8988T (cell line): Measurements from ENCODE around the gene HDAC8.
"Not testable (repeated sequence)": the region's sequence is repeated elsewhere in the genome, so short reads cannot be mapped to it uniquely, and the experiment has no call there.

ENCODE experiments used
- DNase-seq: peaks from one replicate; pipeline ENCODE4 v3.0.0; 2011

Gene HDAC8

DNA sequence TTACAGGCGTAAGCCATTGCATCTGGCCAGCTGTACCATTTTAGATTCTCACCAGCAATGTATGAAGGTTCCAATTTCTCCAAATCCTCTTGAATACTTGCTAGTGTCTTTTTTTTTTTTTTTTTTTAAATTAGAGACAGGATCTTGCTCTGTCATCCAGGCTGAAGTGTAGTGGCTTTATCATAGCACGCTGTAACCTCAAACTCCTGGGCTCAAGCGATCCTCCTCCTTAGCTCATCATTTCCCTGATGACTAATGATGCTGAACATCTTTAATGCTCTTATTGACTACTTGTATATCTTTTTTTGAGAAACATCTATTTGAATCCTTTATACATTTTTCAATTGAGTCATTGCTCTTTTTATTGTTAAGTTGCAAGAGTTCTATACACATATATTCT, 40.3 kb downstream of the HDAC8 start:
- DNase-seq, result no peak

DNA sequence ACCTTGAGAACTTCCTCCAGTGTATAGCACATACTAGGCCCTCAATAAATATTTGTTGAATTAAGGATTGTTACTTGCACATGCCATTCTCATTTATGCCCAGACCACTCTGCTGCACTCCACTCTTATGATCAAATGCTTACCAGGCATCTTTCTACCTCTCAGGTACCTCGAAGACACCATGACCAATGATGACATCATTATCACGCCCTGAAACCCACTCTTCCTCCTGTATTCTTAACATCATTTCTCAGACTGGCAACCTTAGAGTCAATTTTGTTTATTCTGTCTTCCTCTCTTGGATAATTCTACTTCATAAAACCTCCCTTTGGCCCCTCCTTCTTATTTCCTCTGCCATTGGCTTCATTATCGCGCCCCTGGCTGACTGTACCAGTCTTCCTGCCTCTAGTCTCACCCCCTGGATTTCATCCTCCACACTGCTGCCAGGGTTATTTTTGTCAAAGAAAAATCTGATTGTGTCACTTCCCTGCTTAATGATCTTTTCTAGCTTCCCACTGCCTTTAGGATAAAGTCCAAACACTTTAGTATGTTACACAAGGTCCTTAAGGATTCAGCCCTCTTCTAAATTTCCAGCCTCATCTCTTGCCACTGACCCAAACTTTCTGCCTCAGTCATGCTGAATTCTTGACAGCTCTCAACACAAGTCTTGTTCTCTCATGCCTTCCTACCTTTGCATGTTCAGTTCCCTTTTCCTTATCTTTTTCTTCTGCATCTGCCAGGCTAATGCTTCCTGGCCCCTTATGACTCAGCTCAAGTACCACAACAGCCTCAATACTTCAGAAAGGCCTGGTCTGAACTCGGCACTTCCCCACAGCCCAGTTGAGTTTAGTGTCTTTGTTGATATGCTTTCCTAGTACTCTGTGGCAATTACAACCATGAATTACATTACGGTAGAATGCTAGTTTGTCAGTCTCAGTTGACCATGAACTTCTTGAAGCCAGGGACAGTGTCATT, 45.8 kb downstream of the HDAC8 start:
- DNase-seq, result no peak

DNA sequence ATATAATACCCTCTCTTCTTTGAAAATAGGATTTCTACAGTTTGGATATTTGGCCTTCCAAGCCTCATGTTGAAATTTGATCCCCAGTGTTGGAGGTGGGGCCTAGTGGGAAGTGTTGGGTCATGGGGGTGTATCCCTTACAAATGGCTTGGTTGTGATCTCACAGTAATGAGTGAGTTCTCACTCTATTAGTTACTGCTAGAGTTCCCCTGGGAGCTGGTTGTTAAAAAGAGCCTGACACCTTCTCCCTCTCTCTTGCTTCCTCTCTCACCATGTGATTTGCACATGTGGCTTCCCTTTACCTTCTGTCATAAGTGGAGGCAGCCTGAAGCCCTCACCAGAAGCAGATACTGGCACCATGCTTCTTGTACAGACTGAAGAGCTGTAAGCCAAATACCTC, 73.9 kb downstream of the HDAC8 start:
- DNase-seq, result no peak

DNA sequence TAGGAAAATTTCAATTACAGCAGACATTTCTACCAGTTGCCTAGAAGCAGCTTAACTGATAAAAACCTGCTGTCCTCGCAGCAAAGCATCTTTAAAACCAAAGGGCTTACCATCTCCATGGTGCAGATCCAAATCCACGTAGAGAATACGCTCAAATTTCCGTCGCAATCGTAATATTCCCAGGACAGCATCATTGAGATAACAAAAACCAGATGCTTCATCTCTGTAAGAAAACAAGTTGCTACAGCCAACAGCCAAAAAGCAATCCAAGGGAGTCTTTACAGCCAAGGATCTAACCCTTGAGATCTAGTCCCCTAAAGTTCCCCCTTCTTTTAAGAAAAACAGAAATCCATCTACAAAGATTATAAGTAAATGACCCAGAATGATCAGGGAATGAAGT, 77.6 kb downstream of the HDAC8 start:
- DNase-seq, result no peak

DNA sequence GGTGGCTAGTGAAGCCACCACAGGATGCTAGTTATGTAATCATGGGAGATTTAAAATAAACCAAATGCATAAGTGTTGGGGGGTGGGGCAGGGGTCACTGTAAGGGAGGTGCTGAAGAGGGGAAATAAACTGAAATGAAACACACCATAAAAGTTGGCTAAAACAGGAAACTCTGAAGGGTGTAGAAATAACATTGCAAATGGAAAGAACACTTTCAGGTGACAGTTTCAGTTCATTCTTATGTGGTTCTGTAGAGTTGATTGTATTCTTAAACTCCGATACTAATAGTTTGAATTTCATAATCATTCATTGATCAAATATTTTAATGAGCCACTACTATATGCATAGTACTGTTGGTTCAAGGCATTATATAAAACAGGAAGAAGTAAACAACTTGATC, 80.1 kb downstream of the HDAC8 start:
- no peak for DNase-seq

DNA sequence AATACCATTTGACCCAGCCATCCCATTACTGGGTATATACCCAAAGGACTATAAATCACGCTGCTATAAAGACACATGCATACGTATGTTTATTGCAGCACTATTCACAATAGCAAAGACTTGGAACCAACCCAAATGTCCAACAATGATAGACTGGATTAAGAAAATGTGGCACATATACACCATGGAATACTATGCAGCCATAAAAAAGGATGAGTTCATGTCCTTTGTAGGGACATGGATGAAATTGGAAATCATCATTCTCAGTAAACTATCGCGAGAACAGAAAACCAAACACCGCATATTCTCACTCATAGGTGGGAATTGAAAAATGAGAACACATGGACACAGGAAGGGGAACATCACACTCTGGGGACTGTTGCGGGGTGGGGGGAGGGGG, 82.4 kb downstream of the HDAC8 start:
- DNase-seq, result not testable (repeated sequence)

DNA sequence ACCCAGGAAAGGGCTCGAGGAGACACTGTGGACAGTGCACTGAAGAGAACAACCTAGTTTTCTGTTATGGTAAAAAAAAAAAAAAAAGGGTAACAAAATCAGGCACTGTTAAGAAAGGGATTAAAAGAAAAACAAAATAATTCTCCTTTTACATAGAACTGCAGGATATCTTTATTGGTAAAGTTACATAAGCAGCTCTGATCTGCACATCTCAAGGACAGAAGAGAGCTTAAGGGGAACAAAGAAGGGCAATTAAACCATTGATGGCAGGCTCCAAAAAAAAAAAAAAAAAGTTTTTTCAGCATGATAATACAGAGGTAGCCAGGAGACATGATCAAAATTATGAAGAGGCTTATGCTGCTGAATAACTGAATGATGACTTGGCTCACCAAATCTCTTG, 85.0 kb downstream of the HDAC8 start:
- DNase-seq, result no peak

DNA sequence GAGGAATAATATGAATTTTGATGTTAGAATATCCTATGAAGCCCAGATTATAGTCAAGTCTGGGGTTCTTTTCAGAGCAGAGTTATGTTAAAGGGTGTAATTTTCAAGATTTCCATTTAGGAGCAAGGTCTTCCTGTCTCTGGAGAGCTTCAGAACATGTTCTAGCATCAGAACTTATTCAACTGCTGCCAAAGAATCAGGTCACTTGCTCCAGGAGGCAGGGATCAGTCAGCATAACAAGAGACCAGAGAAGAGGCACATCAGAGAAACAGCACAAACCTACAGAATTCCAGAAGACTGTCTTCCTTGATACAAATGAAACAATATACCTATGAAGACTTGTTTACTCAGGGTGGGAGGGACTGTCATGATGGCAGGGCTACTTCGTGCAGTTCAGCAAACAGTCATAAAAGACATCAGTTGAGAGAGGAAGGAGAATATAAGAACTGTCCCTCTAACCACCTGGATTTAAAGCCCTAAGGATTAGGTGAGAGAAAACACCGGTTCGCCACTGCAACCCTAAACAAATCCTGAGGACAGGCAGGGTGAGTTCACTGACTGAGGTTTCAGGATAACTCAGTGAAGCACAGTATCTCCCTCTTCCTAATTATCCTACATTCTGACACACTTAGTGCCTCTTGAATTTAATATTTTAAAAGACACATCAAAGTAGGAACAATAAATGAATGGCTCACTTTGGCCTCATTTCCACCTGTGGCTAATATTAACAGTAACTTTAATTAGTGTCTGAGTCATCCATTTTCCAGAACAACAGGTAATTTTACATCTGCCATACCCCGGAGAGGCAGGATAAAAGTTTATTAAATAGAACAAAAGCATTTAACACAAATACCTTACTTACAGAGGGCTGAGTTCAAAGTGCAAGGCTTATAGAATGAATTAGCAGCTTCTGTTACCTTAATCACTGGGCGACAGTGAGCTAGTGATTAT, 93.0 kb downstream of the HDAC8 start:
- no peak for DNase-seq

DNA sequence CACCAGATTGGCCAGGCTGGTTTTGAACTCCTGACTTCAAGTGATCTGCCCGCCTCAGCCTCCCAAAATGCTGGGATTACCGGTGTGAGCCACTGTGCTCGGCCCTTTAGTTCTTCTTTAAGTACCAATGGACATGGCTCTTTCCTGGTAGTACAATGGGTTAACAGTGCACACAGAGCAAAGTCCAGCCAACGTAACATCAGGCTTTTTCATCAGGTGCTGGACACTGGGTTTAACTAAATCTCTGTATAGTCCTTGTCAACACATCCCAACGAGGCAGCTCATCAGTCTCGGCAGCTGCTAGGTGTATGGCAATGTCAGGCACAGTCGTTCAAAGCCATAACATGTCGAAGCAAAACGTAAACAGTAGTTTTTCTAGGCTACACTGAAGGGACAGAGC, 93.8 kb downstream of the HDAC8 start:
- DNase-seq, result no peak

DNA sequence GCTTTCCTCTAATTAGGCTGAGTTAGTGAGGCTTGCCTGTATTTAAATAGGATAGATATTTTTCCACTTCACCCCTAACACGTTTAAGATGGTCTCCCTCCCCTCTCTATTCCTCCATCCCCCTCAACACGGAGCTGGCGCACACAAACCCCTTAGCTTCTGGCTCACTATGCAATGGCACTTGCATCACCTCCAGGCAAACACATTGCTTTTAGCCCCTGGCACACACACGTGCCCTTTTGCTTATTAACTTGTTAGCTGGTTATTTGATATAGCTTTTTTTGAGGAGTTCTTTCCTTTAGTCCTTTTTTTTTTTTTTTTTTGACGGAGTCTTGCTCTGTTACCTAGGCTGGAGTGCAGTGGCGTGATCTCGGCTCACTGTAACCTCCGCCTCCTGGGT, 94.3 kb downstream of the HDAC8 start:
- no peak for DNase-seq

DNA sequence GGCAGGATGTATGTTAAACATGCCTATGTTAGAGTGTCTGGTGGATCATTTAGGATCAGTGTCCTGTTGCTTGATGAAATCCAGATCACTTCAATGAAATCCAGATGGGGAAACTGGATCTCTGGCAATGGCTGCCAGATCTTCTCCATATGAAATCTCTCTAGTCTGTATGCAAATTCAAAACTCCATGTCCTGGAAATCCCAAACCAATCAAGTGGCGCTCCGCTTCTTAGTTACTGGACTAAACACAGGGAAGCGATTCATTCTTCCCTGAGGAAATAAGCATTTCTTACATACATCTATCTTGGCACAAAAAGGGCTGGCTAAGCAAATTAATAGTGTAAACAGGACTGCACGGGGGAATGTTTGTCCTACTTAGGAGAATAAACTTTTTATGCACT, 94.9 kb downstream of the HDAC8 start:
- DNase-seq, result no peak

DNA sequence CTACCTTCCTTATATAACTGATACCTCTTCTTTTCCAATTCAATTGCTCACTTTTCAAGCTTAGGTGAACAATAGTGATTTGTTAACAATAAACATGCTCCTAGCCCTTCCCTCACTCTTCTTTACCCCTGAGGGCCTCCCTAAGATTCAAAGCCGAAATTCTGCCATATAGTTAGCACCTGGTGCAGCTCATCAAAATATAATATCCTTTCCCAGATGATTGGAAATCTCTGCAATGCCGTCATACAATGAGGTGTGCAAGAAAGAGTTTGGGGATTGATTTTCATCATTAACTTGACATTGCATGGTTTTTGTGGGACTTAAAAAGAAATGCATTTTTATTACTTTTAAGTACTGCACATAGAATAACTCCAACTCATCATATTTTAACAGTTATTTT, 95.3 kb downstream of the HDAC8 start:
- DNase-seq, result no peak

DNA sequence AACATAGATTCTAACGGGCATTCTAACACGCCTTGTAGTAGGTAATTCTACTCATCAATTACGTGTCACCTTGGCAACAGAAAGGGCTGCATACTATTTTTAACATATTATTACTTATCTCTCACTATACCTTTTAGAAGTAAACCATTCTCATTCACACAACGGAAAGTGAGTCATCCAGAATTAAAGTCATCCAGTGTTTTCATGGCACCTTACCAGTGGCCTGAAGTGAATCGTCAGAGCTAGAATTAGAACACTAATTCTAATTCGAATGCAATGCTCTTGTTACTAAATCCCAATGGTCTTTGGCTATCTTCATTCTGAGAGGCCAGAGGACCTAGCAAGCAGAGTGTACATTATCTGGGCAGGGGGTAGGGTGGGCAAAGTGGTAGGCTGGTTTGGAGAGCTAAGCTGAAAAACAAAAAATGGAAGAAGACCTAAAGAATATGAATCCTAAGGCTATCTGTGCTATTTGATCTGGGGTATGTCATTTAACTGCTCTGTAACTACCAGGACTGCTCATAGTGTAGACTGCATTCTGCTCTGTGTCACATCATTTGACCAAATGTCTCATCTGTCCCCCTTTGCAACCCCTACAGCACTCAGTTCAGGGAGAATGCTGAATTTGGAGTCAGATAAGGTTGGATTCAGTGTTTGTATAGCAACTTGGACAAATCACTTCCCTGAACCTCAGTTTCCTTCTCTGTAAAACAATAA, 96.5 kb downstream of the HDAC8 start:
- no peak for DNase-seq

DNA sequence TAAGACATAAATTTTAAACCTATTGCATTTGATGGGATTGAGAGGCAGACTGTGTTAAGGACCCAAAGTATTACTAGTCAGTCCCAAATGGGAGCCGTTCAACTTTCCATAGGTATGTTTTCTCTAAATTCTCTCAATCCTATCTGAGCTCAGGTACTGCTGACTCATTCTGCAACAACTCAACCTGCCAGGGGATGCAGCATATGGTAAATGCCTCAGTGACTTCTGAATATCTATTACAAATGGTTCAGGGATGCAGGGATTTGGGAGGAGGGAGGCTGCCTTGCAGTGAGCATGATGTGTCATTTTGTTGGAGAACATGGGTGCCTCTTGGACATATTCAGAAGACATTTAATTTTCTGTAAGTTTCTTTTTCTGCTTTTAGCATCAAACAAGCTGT, 97.3 kb downstream of the HDAC8 start:
- no peak for DNase-seq

DNA sequence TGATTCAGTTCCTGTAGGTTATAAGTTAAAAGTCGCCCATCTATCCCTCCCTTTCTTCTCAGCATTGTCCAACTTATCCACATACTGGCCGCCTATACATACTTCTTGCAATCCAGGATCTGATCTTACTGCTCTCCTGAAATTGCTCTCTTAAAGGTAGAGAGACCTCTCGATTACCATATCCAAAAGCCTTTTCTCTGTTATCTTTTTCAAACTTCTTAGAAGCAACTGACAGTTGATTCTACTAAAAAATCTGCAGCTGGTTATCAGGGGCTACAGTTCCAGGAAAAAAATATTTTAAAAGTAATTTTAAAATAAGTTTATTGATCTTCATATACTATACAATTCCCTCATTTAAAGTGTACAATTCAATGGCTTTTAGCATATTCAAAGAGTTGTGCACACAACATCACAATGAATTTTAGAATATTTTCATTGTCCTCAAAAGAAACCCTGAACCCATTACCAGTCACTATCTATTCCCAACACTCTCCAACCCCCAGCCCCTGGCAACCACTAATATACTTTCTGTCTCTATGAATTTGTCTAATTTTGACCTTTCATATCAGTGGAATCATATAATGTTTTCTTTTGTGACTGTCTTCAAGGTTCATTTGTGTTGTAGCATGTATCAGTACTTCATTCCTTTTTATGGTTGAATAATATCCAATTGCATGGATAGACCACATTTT, 102.0 kb downstream of the HDAC8 start:
- no peak for DNase-seq

DNA sequence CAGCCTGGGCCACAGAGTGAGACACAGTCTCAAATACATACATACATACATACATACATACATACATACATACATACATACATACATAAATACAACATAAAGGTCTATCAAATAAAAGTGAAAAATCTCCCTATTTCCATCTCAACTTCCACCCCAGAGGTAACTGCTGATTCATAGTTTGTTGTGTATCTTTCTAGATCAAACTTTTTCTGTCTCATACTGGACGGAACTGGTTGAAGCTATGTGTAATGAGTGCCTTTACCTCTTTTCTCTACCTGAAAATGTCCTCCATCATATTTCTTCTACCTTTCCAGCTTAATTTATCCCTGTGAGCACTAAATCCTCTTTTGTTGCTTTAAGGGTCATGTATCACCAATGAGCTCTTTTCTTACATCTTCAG, 102.5 kb downstream of the HDAC8 start:
- no peak for DNase-seq

DNA sequence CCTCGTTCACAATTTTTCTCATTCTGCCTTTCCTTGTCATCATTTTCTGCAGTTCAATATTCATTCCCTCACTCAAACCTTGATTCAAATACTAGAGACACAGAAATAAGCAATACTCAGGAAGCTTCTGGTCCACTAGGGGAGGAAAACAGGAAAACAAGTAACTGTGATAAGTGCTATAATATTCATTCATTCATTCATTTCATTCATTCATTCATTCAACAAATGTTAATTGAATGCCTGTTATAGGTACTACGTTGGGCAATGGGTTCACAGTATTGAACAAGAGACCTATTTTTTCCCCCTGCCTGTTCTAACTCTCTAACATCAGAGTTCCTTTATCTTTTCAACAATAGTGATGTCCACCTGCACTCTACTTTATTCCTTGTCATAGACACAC, 104.0 kb downstream of the HDAC8 start:
- DNase-seq, result no peak

DNA sequence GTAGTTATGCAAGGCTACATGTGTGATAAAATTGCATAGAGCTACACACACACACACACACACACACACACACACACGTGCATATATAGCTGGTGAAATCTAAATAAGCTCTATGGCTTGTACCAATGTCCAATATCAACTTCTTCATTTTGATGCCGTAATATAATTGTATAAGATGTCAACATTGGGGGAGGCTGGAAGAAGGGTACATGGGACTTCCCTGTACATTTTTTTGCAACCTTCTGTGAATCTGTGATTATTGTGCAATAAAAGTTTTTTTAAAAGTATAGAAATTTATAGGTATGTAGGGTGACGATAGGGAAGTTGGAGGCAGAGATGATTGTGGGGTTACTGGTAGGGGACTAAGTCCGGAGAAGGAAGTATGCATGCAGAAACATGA, 105.5 kb downstream of the HDAC8 start:
- no peak for DNase-seq

DNA sequence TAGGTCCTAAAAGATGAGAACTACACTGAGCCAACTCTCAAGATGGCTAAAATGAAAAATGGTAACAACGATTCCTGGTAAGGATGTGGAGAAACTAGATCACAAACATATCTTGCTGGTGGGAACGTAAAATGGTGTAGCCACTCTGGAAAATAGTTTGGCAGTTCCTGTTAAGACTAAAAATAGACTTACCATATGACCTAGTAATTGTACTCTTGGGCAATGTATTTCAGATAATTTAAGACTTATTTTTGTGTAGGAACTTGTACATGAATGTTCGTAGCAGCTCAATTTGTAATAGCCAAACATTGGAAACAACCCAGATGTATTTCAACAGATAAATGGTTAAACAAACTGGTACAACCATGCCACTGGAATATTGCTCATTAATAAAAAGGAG, 106.2 kb downstream of the HDAC8 start:
- no peak for DNase-seq

DNA sequence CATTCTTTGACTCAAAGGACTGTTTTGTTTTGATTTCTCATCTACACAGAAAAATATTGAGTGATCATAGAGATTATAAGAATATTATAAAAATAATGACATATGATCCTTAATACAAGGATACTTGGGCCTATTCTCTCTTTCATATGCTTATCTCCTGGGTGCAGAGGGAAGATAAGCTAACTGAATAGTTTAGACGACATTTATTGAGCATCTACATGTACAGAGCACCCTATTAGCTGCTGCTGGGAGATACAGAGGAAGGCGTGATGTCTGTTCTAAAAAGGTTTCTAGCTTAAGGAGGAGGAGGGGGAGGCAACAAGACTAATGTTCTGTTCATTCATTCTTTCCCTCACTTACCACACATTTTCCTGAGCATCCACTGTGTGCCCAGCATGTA, 106.8 kb downstream of the HDAC8 start:
- no peak for DNase-seq

DNA sequence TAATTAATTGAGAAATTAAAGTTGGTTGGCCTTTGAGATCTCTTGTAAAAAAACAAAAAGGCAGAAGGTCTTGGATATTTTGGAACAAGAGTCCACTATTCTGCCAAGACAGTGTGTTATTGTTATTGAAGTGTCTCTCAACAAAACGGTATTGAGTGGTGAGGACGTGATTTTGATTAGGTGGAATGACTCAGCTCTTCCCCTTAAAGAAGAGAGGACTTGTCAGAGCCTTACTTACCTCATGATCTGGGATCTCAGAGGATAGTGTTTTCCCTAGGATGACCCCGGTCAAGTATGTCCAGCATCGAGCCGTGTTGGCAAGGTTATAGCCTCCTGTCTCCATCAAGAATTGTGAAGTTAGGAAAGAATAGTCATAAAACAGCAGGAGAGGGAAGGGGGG, 110.9 kb downstream of the HDAC8 start:
- DNase-seq, result no peak

DNA sequence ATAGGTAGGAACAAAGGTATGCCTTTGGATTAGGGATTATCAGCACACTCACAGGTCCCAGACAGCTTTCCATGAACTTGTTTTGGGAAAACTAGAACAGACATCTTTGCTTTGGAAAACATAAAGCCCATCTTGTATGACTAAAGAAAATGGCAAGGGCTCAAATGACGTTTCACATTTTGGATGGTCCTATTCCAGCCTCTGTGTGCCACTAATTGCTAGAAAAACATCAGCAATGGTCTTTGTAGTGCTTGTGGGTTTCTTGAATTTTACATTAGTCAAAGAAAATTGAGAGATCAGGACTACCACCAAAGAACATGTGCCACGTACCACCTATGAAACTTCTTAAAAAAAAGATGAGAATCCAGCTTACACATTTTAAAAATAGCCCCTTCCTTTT, 111.4 kb downstream of the HDAC8 start:
- DNase-seq, result no peak

DNA sequence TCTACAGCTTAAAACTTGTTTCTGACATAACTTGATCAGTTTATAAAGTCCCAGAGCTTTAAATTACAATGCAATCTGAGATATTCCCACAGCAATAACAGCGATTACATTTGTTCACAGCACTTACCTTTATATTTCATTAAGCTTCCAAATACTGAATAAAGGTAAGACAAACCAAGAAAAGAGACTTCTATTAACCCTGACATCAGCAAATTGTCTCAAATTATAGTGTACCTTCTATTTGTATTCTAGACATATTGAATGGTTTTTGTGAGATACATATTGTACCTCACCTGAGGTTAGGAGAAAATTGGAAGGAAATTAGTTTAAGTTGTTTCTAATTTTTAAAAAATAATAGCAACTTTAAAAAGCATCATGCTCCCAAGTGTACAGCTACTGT, 111.9 kb downstream of the HDAC8 start:
- DNase-seq, result no peak
